Measurements from ENCODE around the gene IFRD2.
"Not testable (repeated sequence)": the region's sequence is repeated elsewhere in the genome, so short reads cannot be mapped to it uniquely, and the experiment has no call there.

IFRD2 gene

DNA sequence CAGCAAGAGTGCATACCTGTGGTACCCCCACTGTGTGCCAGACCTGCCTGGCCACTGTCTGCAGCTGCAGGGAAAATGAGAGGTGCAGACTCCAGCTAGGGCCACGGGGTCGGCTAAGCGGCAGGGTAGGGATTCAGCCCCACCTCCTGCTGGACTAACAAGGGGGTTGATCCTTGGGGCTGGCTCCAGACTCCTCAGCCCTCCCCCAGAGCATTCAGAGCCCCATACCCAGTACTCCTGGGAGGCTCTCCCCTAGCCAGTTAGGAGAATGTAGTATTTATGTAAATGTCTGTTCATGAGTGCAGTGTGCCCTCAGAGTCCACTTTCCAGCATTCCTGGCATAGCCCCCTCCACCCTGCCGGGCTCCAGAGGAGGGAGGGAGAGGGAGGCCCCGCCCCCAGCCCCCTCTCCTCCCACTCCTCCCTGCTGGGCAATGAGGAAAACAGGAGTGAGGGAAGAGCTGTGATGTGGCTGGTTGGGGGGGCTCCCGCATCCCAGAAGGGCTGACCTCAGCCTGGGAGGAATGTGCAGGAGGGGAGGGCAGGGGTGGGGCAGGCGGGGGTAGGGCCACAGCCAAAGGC lies 27.8 kb downstream of the IFRD2 start:
- DNase-seq, result no peak

DNA sequence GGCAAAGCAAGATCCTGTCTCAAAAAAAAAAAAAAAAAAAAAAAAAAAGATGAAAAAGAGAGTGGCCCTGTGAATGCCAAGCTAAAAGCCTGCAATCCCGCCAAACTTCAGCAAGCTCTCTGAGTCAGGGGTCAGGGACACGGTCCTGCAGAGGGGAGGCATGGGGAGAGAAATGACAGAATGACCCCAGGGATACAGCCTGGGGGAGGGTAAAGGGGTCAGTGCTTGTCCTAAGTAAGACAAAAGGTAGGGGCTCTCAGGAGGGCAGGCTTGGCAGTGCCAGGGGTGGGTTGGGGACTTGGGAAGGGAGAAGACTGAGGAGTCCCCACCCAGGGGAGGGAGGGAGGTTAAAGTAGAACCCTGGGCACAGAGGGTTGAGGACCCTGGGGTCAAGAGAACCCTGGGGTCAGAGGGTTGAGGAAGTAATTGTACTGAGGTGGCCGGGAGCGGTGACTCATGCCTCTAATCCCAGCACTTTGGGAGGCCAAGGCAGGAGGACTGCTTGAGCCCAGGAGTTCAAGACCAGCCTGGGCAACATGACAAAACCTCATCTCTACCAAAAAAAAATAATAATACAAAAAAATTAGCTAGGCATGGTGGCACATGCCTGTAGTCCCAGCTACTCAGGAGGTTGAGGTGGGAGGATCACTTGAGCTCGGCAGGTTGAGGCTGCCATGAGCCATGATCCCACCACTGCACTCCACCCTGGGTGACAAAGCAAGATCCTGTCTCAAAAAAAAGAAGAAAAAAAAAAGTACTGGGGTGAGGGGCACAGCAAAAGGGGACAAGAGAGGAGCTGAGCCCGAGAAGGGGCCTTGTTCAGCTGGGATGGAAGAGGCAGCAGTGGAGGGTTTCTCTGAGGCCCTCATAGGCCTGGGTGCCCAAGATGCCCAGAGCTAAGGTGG lies 28.5 kb downstream of the IFRD2 start:
- no peak for DNase-seq

DNA sequence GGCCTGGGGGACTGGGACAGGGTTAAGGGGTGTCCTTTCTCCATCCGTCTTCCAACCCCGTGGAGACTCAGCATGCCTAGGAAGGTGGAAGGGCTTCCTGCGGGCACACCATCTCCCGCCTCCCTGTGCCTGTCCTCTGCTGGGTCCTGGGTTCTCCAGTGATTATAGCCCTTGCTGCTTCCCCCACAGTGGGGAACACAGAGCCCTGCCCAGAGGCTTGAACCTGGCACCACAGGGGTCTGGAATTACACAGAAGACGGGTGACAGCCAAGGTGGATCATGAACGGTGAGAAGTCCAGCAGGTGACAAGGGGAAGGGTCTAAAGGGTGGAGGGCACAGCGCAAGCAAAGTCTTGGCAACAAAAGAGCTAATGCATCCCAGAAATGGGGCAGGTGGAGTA lies 29.5 kb downstream of the IFRD2 start:
- no peak for DNase-seq

DNA sequence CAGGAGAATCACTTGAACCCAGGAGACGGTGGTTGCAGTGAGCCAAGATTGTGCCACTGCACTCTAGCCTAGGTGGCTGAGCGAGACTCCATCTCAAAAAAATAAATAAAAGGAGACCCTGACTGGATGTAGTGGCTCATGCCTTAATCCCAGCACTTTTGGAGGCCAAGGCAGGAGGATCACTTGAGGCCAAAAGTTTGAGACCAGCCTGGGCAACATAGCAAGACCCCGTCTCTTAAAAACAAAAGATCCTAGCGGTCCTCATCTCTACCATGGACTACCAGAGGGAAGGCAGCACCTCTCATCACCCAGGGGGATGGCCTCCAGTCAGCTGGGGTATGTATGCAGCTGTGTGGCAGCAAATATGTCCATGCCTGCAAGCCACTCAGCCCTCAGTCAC lies 30.0 kb downstream of the IFRD2 start:
- not testable (repeated sequence) for DNase-seq

DNA sequence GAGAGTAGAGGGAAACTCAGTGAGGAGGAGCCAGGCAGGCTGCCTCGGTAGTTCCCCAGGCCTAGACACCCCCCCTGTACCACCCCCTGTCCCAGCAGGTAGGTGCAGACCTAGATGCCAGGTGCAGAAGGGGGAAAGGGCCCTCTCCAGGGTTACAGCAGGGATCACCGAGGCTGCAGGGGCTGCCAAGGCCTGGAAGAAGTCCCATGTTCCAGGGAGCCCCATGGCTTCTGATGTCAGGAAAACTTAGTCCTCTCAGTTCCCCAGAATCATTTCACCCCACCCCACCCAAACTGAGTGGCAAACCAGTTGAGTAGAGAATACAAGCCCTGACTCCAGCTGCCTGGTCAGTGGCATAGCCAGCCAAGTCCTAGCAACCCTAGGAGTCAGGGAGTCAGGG lies 30.7 kb downstream of the IFRD2 start:
- no peak for DNase-seq

DNA sequence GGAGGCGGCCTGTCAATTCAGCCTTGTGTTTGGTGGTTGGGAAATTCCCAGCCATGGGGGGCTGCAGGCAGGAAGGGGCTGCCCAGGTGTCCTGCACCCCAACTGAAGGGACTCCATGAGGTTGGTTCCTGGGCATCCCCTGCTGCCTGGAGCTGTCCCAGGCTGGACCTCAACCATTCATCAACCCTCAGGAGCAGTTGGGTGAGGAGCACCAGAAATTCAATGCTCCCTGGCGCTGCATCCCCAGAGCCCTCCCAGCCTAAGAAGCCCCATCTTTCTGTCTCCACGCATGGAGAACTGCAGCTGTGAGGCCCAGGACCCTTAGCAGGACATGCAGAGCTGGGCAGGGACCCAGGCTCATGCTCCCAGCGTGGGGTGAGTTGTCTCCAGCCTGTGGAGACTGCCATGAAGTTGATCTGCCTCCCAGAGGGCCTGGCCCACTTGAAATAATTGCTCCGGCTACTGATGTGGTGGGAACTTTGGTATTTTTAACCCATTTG lies 31.2 kb downstream of the IFRD2 start:
- DNase-seq, result no peak

DNA sequence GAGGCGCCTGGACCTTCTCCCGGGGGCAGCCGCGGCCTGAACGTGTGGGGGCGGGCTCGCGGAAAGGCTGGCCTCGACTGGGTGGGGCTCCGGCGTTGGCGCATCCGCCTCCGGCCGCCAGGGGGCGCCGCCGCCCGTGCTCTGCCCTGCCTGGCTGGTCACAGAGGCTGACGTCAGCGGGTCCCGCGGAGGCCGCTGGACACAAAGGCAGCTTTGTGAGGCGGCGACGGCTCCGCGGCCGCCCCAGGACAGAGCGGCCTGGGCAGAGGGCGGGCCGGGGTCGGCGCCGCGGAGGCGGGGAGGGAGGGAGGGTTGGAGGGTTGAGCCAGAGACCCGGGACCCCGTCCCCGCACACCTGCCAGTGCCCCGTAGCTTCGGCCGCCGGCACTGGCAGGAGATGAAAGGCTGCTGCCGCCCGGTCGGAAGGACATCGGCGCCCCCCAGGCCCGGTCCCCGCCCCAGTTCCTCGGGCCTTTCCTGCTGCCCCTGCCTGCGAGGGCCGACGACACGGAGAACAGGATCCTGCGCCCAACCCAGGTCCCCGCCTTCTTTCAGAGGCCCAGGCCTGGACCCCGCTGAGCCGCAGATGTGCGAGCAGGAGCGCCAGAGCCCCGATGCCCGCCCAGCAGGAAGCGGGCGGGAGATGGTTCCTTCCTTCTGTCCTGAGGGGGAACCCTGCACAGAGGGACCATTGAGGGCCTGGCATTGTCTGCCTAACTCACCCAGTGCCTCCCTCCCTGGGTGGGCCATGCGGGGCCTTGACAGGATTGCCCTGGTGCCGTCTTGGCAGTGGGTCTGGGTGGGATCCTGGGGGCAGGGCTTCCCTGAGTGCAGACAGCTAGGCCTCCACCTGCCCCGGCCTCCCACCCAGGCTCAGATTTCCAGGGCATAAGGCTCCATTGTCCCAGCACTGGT lies 31.9 kb downstream of the IFRD2 start:
- DNase-seq, result peak; percentile 83

DNA sequence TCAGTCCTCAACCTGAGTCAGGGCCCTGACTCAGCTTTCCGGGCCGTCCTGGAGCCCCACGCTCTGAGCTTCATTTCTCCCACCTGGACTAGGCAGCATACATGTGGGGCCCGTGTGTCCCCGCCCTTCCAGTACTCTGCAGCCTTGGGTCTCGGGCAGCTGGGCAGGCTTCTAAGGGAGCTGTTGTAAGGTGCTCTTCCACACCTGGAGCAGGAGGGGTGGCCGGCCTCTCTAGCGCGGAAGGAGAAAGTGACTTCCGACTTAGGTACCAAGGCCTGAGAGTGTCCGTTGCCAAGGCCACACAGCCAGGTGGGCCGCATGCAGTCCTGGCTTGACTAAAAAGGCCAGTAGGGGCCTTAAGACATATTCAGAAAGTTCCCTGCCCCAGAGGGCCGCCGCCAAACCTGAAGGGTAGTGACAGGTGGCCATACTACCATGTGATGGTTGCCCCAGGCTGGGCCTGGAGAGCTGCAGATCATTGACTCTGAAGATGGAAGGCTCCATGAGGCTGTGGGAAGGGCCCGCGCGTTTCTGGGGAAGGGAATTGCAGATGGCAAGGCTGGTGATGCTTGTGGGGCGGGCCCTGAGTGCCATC lies 32.7 kb downstream of the IFRD2 start:
- DNase-seq, result no peak

DNA sequence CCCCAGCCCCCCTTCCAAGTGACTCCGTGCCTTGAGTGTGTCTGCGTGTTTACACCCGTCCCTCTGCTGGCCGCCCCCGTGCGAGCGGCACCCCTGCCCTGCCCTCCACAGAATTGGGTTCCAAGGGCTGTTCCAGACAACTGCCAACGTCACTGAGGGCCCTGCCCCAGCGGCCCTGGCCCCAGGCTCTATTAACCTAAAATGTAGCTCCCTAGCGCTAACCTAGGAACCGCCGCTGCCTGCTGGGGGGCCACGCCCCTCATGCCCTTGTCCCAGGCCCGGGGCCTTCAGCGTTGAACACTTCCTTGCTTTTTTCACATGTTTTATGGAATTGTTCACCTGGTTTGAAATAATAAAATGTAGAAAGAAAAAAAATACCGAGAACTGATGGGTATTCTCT lies 33.2 kb downstream of the IFRD2 start:
- no peak for DNase-seq

DNA sequence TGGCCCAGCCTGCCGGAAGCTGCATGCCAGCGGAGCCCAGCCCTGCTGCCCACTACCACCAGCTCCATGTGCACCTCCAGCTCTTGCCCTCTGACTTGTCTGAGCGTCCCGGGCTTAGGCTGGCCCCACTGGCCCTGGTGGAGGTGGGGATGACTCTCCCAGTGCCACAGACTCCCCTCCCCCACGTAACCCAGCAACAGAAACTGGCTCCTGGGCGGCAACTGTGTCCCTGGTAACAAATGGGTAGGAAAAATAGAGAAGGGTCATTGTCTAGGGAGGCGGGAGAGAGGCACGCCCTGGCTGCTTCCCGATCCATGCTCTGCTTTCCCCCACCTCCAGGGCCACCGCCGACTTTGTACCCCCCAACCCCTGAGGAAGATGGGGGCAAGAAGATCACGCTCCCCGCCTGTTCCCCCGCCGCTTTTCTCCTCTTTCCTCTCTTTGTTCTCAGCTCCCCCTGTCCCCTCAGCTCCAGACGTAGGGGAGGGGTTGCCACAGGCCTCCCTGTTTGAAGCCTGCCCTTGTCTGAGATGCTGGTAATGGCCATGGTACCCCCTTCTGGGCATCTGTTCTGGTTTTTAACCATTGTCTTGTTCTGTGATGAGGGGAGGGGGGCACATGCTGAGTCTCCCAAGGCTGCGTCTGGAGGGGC lies 34.1 kb downstream of the IFRD2 start:
- DNase-seq, result no peak

DNA sequence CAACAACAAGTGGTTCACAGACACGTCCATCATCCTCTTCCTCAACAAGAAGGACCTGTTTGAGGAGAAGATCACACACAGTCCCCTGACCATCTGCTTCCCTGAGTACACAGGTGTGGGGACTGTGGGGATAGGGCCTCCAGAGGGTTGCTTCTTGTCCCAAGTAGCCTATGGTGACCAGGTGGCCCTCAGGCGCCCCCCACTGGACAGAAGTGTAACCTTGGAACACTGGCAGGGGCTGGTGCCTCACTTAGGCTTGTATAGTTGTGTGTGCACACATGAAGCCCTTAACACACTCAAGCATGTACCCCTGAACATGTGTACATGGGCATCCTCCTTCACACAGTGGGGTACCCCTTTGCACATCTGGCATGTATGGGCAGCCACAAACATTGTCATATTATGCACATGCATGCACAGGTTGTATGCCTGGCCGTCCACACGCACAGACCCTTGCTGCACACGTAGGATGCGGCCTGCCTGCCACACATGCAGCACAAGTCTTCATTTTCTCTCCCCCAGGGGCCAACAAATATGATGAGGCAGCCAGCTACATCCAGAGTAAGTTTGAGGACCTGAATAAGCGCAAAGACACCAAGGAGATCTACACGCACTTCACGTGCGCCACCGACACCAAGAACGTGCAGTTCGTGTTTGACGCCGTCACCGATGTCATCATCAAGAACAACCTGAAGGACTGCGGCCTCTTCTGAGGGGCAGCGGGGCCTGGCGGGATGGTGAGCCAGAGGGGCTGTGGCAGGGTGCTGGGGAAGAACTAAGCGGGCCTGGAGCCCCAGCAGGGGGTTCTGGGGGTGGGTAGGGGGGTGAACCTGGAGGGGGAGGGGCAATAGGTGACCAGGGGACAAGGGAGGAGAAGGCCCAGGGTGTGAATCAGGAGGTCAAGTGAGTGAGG lies 35.0 kb downstream of the IFRD2 start:
- no peak for DNase-seq

DNA sequence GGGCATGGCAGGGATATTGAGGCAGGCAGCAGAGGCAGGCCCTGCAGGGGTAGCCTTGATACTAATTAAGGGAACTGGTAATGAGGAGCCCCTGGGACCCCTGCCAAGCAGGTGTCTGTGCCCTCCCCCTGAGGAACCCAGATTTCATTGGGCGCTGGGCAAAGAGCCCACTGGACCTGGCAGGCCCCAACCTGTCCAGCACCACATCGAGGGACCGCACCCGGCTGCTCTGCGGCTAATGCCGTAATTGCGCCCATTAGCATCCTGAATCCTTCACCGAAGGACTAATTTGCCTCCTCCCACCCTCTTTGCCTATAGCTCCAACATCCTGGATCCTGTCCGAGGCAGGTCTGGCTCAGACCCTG lies 37.0 kb downstream of the IFRD2 start:
- no peak for DNase-seq

DNA sequence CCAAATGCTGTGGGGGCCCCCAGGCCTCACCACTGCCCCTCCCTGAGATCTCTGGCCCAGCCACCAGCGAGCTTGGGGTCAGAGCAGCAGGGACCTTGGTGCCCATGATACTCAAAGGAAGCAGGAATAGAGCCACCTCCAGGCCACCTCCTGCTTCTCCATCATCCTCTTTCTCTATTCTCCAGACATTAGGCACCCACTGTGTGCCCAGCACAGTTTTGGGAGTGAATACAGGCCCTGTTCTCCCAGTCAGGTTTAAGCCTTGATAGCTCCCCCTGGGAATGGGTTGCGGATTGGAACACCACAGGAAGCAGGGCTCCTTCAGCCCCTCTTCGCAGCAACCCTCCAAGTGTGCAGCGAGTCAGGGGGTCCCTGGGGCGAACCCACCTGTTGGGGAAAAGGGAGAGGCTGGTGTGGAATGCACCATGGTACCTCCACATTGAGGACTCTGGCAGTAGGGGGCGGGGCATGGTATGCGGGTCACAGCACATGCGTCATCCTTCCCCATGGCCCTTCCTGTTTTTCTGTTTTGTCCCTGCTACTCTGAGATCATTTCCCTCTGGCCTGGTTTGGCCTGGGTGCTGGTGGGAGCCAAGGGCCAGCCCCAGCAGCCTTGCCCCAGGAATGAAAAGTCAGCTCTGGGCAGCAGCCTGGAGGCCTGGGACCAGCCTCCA lies 37.5 kb downstream of the IFRD2 start:
- DNase-seq, result no peak

DNA sequence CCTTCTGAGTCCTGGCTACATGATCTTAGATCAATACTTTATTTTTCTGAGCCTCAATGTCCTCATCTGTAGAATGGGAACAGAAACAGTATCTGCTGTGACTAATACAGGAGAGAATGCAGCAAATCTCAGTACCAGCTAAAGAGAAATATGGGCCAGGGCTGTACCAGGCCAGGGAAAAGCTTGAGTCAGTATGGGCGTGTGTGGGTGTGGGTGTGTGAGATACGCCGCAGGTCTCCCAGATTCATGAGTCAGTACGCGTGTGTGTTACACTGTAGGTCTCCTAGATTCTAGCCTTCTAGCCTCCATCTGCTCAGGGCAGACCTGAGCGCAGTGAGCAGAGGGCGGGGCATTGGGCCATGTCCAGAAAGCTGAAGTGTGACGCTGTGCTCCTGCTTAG lies 41.0 kb downstream of the IFRD2 start:
- DNase-seq, result no peak

DNA sequence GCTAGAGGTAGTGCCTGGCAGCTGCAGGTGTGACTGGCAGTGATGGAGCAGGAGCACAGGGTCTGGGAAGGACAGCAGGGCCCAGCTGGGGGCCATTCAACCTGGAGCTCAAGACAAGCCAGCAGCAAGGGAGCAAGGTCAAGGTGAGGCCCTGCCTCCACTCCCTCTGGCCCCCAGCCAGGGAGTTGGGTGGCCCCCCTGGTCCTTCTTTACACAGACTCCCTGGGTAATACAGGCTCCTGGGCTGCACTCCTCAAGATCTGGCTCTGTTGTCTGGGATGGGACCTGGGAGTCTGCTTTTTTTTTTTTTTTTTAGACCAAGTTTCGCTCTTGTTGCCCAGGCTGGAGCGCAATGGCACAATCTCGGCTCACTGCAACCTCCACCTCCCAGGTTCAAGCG lies 41.7 kb downstream of the IFRD2 start:
- DNase-seq, result no peak

DNA sequence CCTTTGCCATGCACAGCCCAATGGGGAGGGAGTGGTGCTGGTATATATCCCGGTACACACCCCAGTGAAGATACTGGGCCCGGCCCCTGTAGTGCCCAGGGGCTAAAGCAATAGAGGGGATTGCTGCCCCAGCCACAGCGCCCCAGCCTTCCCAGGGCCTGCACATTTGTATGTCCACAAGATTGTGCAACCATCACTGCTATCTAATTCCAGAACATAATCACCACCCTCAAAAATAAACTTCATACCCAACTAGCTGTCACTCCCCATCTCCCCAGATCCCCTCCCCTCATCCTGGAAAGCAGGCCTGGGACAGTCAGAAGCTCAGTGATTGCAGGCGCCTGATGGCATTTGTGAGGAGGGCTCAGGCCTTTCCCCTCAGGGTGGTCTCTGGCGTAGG lies 42.8 kb downstream of the IFRD2 start:
- no peak for DNase-seq

DNA sequence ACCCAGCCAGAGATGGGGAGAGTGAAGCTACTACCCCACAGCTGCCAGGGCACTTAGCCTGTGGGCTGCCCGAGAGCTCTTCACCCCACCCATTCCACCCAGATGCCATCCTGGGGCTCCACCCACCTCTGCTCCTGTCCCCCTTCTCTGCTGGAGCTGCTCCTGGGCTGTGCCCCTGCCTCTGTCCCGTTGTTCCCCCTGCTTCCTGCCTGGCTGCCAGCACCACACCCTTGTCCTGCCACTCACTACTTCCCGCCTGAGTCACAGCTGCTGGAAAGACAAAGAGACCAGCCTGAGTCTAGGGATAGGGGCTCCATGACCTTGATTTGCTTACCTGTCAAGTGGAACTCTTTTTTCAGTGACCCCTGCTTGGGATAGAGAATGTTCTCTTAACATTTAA lies 43.8 kb downstream of the IFRD2 start:
- DNase-seq, result no peak

DNA sequence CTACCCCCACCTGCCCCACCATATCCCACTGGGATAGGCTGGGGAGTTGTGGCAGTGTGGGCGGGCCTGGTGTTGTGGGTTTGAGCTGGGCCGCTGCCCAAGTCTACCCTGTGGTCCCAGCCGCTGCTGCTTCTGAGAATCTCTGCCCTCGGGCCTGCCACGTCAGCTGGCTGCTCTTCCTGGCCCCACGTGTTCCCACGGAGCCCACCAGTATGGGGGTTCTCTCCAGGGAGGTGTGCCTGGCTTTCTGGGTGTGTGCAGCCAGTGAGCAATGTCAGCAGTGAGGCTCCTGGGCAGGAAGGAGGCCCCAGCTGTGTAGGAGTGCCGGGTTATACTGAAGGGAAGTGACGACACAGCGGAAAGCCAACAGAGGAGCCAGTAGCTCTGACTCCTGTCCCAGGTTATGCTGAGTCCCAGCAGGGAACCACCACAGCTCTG lies 45.7 kb downstream of the IFRD2 start:
- no peak for DNase-seq

DNA sequence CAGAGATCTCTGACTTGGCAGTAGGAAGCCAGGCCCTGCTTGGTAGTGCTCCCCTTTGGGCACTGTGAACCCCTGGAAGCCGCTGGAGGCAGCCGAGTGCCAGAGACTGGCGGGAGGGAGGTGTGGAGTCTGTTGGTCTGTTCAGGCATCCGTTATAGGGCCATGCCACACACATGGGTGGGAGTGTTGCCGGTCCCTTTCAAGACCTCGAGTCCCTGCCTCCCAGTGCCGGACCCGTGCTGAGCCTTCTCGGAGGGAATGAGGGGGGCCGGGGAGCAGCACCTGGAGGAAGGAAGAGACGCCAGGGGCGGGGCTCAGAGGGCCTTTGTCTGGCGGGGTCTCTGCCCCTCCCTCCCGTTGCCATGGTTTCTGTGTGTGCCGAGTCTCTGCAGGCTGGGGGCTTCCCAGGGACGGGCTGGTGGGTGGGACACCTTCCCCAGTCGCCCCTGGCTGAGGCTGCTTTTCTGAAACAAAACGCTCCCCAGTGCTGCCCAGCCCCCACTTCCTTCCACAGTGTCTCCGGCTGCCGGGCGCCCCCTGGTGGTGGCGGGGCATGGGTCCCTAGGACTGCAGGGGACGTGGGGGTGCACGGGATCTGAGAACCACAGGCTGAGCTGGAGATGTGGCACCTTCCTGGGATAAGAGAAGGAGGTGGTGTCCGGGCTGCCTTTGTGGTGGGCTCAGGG lies 46.3 kb downstream of the IFRD2 start:
- DNase-seq, result peak; percentile 87

DNA sequence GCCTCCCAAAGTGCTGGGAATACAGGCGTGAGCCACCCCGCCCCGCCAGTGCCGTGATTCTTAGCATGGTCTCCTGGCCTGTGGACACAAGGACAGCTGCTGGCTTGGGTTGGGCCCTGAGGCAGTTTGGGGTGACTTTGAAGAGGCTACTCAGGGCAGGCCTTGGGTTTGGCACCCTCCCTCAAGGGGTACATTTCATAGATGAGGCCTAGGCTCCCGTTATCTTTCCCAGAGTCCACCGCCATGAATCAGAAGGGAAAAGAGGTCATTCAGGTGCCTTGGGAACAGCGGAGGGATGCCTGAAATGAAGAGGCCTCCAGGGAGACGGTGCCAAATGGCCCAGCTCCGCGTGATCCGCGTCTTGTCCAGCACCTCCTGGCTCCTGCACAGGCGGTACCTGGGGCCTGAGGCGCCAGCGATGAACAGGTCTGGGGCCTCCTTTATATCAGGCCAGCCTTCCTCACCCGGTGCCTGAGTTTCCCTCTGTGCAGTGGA lies 46.9 kb downstream of the IFRD2 start:
- no peak for DNase-seq
